MCF 10A (cell line): Measurements from ENCODE around the gene STIM2. TPM values are rescaled to one million over a fixed set of nuclear protein-coding genes. Genes with fewer than 3 reads are reported as not detected.

Experiments
- BruUV-seq: library from RNA; stranded (reverse); fragments of 400-500 nt; replicated peaks from 2 replicates; lab custom pipeline; 2021; lab: Mats Ljungman, UMichigan
- CTCF ChIA-PET: fragments of 300-600 bp; sonication (Branson Sonifier 250); formaldehyde crosslinking; extraction: SDS; loops from one replicate; lab custom pipeline; 2021; ENCODE audit warnings: antibody characterized with exemption, inconsistent platforms; lab: Yijun Ruan, JAX
- POLR2A ChIA-PET: fragments of 300-600, 350-650 bp; sonication (Branson Sonifier 250); formaldehyde crosslinking; extraction: SDS; loops from one replicate; lab custom pipeline; 2020; ENCODE audit warnings: antibody characterized with exemption, inconsistent platforms; lab: Yijun Ruan, JAX
- DNase-seq: peaks from one replicate; pipeline ENCODE4 v3.0.0-alpha.2; 2018; ENCODE audit not compliant: unreplicated experiment
- H3K27ac Mint-ChIP-seq: one replicate; pipeline ENCODE4 v1.8.0; 2022; ENCODE audit warnings: mild to moderate bottlenecking, low read depth, mixed read lengths; ENCODE audit not compliant: unreplicated experiment
- H3K27me3 Mint-ChIP-seq: one replicate; pipeline ENCODE4 v1.8.0; 2022; ENCODE audit warnings: mixed read lengths; ENCODE audit not compliant: insufficient read depth, unreplicated experiment
- H3K36me3 Mint-ChIP-seq: one replicate; pipeline ENCODE4 v1.8.0; 2022; ENCODE audit warnings: mild to moderate bottlenecking, moderate library complexity, mixed read lengths; ENCODE audit not compliant: insufficient read depth, unreplicated experiment
- H3K4me1 Mint-ChIP-seq: one replicate; pipeline ENCODE4 v1.8.0; 2022; ENCODE audit warnings: mixed read lengths; ENCODE audit not compliant: insufficient read depth, unreplicated experiment
- H3K4me3 Mint-ChIP-seq: one replicate; pipeline ENCODE4 v1.8.0; 2022; ENCODE audit warnings: mild to moderate bottlenecking, moderate library complexity, mixed read lengths; ENCODE audit not compliant: unreplicated experiment
- H3K9me3 Mint-ChIP-seq: one replicate; pipeline ENCODE4 v1.8.0; 2022; ENCODE audit warnings: mixed read lengths; ENCODE audit not compliant: unreplicated experiment
- CTCF ChIP-seq: fragments of 200-600 bp; IDR thresholded peaks from one replicate; pipeline ENCODE4 v1.8.0; 2022; ENCODE audit warnings: antibody characterized with exemption, mild to moderate bottlenecking; ENCODE audit not compliant: unreplicated experiment
- intact Hi-C: fragments of 100-400 bp; cut with micrococcal nuclease; formaldehyde crosslinking; loops from 2 replicates; pipeline ENCODE4 v1.14.1; 2022
- total RNA-seq: library from RNA; stranded (reverse); gene quantifications from 2 replicates; pipeline ENCODE4 v1.2.3, GENCODE V29; 2022

The STIM2 gene
- total RNA-seq, 1 experiment from 2014 or later, result 18.5 TPM

DNA sequence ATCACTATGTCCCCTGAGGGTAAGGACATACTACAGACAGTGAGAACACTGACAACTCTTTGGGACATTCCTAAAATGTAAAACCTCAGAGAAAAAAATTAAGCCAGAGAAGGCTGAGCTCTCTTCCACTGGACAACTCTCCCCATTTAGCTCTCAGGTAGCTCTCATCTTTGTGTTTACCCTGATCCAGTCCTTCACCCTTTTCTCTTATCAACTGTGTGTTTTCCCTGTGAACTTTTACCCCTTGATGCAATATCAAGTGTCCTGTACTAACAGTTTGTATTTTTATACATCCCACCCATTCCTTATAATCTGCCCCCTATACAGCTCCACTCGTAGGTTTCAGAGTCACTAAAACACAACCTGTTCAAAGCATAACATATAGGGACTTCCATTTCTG is 182.6 kb downstream of the STIM2 start:
- CTCF ChIA-PET, result no interaction called here
- no peaks in the 10 kb centered on the region for H3K27me3 Mint-ChIP-seq
- no peak overlapping the region for H3K4me3 Mint-ChIP-seq

GRCh38 chr4:27046851-27047250 is 186.2 kb downstream of the STIM2 start:
- BruUV-seq, result no TSS peak
- Mint-ChIP-seq H3K4me1 (peaks cover 5% of the 10 kb centered on the region), H3K36me3 (no peaks in the 10 kb centered on the region), H3K4me3 (no peak overlapping the region), H3K27me3 (no peaks in the 10 kb centered on the region), H3K9me3 (no peaks in the 10 kb centered on the region), H3K27ac (peak overlapping the region; percentile 43)
- no peak for DNase-seq
- TF ChIP-seq CTCF, result no peak
- ChIA-PET POLR2A (no interaction called here), CTCF (interaction anchor here (0.6 kb wide), 1 partner anchor 368 kb away, joined by 3 read pairs; no protein-coding TSS in a partner anchor)
- intact Hi-C loops, result loop anchor here (5.0 to 10.0 kb wide), 4 partner anchors 588 to 1180 kb away; no protein-coding TSS in a partner anchor

More for the DNA sequence above, 182.6 kb downstream of the STIM2 start:
- intact Hi-C loops, result loop anchor here (10.0 kb wide), 3 partner anchors 592 to 822 kb away; no protein-coding TSS in a partner anchor
- no peak for TF ChIP-seq CTCF
- no peaks in the 10 kb centered on the region for H3K4me1 Mint-ChIP-seq
- POLR2A ChIA-PET, result no interaction called here
- no peak for DNase-seq
- no TSS peak for BruUV-seq
- H3K36me3 Mint-ChIP-seq, result no peaks in the 10 kb centered on the region
- H3K9me3 Mint-ChIP-seq, result no peaks in the 10 kb centered on the region
- no peak overlapping the region for H3K27ac Mint-ChIP-seq

GRCh38 chr4:27048429-27049238 is 188.0 kb downstream of the STIM2 start:
- CTCF ChIA-PET, result interaction anchor here (0.5 to 3.2 kb wide), 27 partner anchors 9 to 1178 kb away, joined by 3 to 23 read pairs (median 3); no protein-coding TSS in a partner anchor
- intact Hi-C loops, result loop anchor here (1.0 to 10.0 kb wide), 7 partner anchors 128 to 1179 kb away; no protein-coding TSS in a partner anchor
- Mint-ChIP-seq H3K27me3 (no peaks in the 10 kb centered on the region), H3K36me3 (no peaks in the 10 kb centered on the region), H3K27ac (no peak overlapping the region), H3K9me3 (no peaks in the 10 kb centered on the region), H3K4me1 (peaks cover 5% of the 10 kb centered on the region), H3K4me3 (peak overlapping the region; percentile 64)
- peak; percentile 75 for TF ChIP-seq CTCF
- peak; percentile 35 for DNase-seq
- POLR2A ChIA-PET, result interaction anchor here (0.6 to 0.7 kb wide), 5 partner anchors 19 to 1218 kb away, joined by 3 read pairs; no protein-coding TSS in a partner anchor
- BruUV-seq, result no TSS peak

GRCh38 chr4:27049239-27049829 is 188.7 kb downstream of the STIM2 start:
- DNase-seq, result no peak
- no peak overlapping the region for H3K4me3 Mint-ChIP-seq
- no peak for TF ChIP-seq CTCF
- no peaks in the 10 kb centered on the region for H3K36me3 Mint-ChIP-seq
- no TSS peak for BruUV-seq
- intact Hi-C loops, result loop anchor here (5.0 to 10.0 kb wide), 4 partner anchors 585 to 1178 kb away; no protein-coding TSS in a partner anchor
- no peak overlapping the region for H3K27ac Mint-ChIP-seq
- CTCF ChIA-PET, result interaction anchor here (0.5 to 3.2 kb wide), 18 partner anchors 10 to 1177 kb away, joined by 3 to 23 read pairs (median 4); no protein-coding TSS in a partner anchor
- H3K27me3 Mint-ChIP-seq, result no peaks in the 10 kb centered on the region
- H3K4me1 Mint-ChIP-seq, result peaks cover 5% of the 10 kb centered on the region
- H3K9me3 Mint-ChIP-seq, result no peaks in the 10 kb centered on the region
- POLR2A ChIA-PET, result interaction anchor here (0.7 kb wide), 1 partner anchor 431 kb away, joined by 3 read pairs; no protein-coding TSS in a partner anchor
